ENCODE measurements around the gene CENPB. TPM values are rescaled to one million over a fixed set of nuclear protein-coding genes. Genes with fewer than 3 reads are reported as not detected.

Gene CENPB
- total RNA-seq, 2 experiments from 2014 or later = 87.1 to 92.0 TPM

DNA sequence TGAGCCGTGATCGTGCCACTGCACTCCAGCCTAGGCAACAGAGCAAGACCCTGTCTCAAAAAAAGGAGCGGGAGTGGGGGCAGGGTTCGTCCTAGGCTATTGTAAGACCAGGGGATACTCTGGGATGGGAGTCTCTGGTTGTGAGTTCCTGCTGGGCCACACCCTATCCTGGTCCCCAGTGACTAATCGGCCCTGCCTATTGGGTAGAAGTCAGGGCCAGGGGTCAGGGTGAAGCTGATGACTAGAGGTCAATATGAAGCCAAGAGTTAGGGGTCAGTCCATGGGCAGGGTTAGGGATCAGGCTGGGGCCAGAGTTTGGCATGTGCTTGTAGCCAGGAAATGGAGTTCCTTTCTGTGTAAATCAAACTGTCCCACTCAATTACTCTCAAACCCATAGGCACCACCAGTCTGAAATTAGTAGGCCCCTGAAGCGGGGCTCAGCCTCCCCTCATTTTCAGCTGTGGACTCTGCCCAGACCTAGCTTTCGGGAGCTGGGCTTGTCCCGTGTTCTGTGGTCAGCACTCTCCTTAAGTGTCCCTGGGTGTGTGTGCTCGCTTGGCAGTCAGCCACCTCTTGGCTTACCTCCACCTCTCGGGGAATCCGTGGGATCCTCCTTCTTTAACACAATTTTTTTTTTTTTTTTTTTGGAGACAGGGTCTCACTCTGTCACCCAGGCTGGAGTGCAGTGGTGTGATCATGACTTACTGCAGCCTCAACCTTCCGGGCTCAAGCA is 52.3 kb downstream of the CENPB start:
- ATAC-seq (no peak), DNase-seq (no peak)
- Mint-ChIP-seq H3K27ac (no peak overlapping the region), H3K27me3 (ENCODE audit: low read depth) (peaks cover 44% of the 10 kb centered on the region), H3K4me1 (ENCODE audit: low read depth) (peaks cover 4% of the 10 kb centered on the region), H3K9me3 (ENCODE audit: insufficient read depth) (no peaks in the 10 kb centered on the region), H3K36me3 (ENCODE audit: low read depth) (no peaks in the 10 kb centered on the region), H3K4me3 (no peak overlapping the region)
- ChIA-PET CTCF (no interaction called here), POLR2A (interaction anchor here (0.6 kb wide), 1 partner anchor 174 kb away, joined by 3 read pairs; no protein-coding TSS in a partner anchor)

Other genes with a start within 250 kb of the CENPB start
- not detected for gene GFRA4, start 123.3 kb downstream of the CENPB start, total RNA-seq
- not detected for gene ADAM33, start 104.7 kb downstream of the CENPB start, total RNA-seq
- gene SIGLEC1, start 74.1 kb downstream of the CENPB start, total RNA-seq = not detected
- not detected for gene HSPA12B, start 54.1 kb downstream of the CENPB start, total RNA-seq
- gene ADISSP, start 19.0 kb downstream of the CENPB start, total RNA-seq = 10 to 100 TPM; 37.4 to 38.5 TPM
- under 1 TPM; 0.16 TPM for gene SPEF1, start 5.3 kb downstream of the CENPB start, total RNA-seq
- gene CDC25B, start 9.6 kb upstream of the CENPB start, total RNA-seq = 100 to 1,000 TPM; 294 to 298 TPM
- 10 to 100 TPM; 13.8 to 16.5 TPM for gene AP5S1, start 33.8 kb upstream of the CENPB start, total RNA-seq
- 10 to 100 TPM; 29.7 TPM for gene MAVS, start 60.1 kb upstream of the CENPB start, total RNA-seq
- 10 to 100 TPM; 73.1 to 74.4 TPM for gene PANK2, start 102.6 kb upstream of the CENPB start, total RNA-seq
- gene RNF24, start 228.8 kb upstream of the CENPB start, total RNA-seq = 10 to 100 TPM; 12.3 to 15.3 TPM